H1 (cell line): ENCODE data around the gene PHF14. TPM values are rescaled to one million over a fixed set of nuclear protein-coding genes. Genes with fewer than 3 reads are reported as not detected.

ENCODE experiments used
- ATF2 ChIP-seq: IDR thresholded peaks from 2 replicates; pipeline ENCODE4 v1.6.1; 2012; ENCODE audit warnings: low read length, inconsistent platforms
- CHD7 ChIP-seq: fragments of 300-600 bp; sonication (generic); IDR thresholded peaks from 2 replicates; pipeline ENCODE4 v1.7.1; 2012; ENCODE audit warnings: low read length, moderate library complexity, mild to moderate bottlenecking, inconsistent platforms; ENCODE audit not compliant: insufficient replicate concordance
- CTCF ChIP-seq, 3 experiments: IDR thresholded peaks; 1 replicate in 2 of 3; 2 replicates in 1 of 3; pipeline versions ENCODE4 v1.5.1 to v1.6.1; 2011; ENCODE audit warnings: low read length in 3 of 3, mild to moderate bottlenecking in 3 of 3, inconsistent platforms in 2 of 3, low read depth in 1 of 3, moderate library complexity in 1 of 3; ENCODE audit not compliant: insufficient read depth in 1 of 3; ENCODE audit errors: control extremely low read depth in 1 of 3
- FOSL1 ChIP-seq: IDR thresholded peaks from 2 replicates; pipeline ENCODE4 v1.6.1; 2011; ENCODE audit warnings: mild to moderate bottlenecking, low read depth, low read length, moderate library complexity; ENCODE audit not compliant: insufficient read depth
- JUN ChIP-seq: IDR thresholded peaks from 2 replicates; pipeline ENCODE4 v1.6.1; 2011; ENCODE audit warnings: low read depth, mild to moderate bottlenecking, improper control_type of control experiment, low read length
- SIRT6 ChIP-seq: IDR thresholded peaks from one replicate; pipeline ENCODE4 v1.7.1; 2012; ENCODE audit warnings: low read length, inconsistent platforms
- polyA plus RNA-seq, 7 experiments: library from polyadenylated mRNA; depleted of rRNA in 3 of 7; stranded (reverse) in 5 of 7; unstranded in 2 of 7; fragments of >200 nt in 5 of 7; fragments of 200-250 nt in 2 of 7; gene quantifications; 1 replicate in 5 of 7; 2 replicates in 1 of 7; 4 replicates in 1 of 7; pipeline versions ENCODE4 v1.2.1 to v1.2.3, GENCODE V29; 2011 to 2013; ENCODE audit warnings: missing spikeins in 2 of 7, mixed read lengths in 2 of 7
- total RNA-seq: library from RNA; stranded (reverse); fragmentation: NEBNext Ultra II Directional; extraction: Animal tissue kit (Norgen Biotek cat#: 25700); gene quantifications from 2 replicates; pipeline ENCODE4 v1.2.1, GENCODE V29; 2021

The PHF14 gene
- total and polyA plus RNA-seq, 2 of the 8 experiments (the other 6 are each of a cell fraction or from before 2014, with no cell fraction given) = 17.9 to 70.6 TPM

GRCh38 chr7:11194492-11194891, 220.8 kb downstream of the PHF14 start (continued):
- TF ChIP-seq CTCF (IDR thresholded peaks at IDR 0.05; ENCODE audit: control extremely low read depth in 1 of 3, insufficient read depth in 1 of 3, low read depth in 1 of 3, low read length in 3 of 3) (no peak), FOSL1 (no peak), ATF2 (no peak), JUN (no peak), CHD7 (no peak), SIRT6 (no peak)
